Stimulated activated CD4-positive, alpha-beta T cell treated with anti-CD3 and anti-CD28 coated beads, Interleukin-12 subunit alpha, Interleukin-12 subunit beta, amount 100 ng/mL, for 24 hours (primary cell): ENCODE measurements around the gene GPRIN3.
"Not testable (repeated sequence)": the region's sequence is repeated elsewhere in the genome, so short reads cannot be mapped to it uniquely, and the experiment has no call there.

Experiments used
- DNase-seq, 2 experiments: peaks; one replicate each; pipeline ENCODE4 v3.0.0-alpha.2; 2020; ENCODE audit warnings: low read depth in 2 of 2

GPRIN3 gene

DNA sequence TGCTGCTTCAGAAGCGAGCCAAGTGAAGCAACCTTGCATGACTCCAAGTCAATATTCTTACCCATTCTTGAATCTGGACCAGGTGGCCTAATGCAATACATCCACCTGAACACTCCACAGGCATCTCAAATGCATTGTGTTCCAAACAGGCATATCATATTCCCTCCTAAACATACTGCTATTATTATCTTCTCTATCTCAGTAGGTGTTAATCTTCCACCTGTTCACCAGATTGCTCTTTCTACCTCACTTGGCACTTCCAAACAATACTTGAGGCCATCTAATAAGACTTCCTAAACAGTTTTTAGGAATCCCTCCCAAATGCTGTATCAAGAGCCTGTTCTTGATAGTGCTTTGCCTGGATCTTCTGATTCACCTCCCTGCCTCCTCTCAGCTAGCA, 90.7 kb downstream of the GPRIN3 start:
- DNase-seq, result no peak

DNA sequence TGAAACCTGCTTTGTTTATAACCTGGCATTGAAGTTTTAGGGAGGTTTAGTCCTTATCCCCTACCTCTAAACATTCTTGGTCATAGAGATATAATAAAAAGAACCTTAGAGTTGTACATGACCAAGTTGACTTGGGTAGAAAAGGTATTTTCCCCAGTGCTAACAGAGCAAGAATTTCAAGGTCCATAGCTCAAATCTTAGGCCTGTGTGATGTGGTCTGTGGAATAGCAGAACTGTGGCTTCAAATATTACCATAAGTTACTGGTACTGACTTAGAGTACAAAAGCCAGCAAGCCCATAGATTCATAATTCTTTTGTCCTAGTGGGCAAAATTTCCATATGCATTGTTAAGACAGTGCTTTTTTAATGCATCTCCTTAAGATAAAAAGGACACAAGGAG, 91.2 kb downstream of the GPRIN3 start:
- DNase-seq, result no peak

DNA sequence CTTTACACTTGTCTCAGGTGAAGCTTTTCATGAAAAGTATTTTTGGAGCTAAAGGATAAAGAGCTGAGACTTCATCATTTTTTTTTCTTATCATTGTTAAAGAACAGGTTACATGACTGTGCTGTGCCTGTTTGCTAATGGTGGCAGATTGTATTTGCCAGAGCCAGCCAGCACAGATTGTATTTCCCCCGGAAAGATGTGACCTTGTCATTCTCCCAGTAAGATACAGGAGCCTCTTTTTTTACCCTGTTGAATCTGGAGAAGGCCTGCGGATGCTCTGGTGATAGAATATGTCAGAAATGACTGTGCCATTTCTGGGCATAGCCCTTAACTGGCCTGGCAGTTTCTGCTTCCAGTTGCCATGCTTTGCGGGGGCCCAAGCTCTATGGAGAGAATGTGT, 91.9 kb downstream of the GPRIN3 start:
- DNase-seq, result no peak

DNA sequence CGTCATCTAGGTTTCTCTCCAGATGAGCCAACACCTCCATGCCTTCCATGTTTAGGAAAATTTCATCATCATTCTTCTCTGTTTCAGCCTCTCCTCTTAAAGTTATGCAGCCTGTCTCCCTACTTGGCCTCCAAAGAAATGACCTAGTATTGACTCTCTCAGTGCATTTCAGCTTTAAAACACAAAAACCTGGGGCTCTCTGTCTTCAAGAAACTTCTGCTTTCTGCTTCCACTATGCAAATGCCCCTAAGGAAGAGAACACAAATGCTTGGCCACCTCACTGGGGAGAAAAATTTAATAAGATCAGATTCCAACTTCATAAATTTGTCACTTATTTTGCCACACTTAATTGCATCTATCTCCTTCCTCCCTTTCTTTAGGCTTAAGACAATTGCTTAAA, 93.3 kb downstream of the GPRIN3 start:
- DNase-seq, result no peak

DNA sequence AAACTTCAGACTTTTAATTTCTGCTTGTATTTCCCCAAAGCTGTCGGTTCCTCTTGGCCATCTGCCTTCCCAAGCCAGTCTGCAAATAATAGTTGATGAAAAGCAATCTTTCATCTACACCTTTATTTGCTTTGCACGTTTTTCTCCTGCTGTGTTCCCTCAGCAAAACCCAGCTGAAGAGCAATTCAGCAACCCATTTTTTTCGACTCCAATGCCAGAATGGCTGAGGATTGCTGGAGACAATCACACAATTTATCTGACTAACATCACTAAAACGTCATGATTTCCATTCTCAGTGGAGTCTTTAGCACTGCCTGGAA, 94.3 kb downstream of the GPRIN3 start:
- DNase-seq, result no peak

DNA sequence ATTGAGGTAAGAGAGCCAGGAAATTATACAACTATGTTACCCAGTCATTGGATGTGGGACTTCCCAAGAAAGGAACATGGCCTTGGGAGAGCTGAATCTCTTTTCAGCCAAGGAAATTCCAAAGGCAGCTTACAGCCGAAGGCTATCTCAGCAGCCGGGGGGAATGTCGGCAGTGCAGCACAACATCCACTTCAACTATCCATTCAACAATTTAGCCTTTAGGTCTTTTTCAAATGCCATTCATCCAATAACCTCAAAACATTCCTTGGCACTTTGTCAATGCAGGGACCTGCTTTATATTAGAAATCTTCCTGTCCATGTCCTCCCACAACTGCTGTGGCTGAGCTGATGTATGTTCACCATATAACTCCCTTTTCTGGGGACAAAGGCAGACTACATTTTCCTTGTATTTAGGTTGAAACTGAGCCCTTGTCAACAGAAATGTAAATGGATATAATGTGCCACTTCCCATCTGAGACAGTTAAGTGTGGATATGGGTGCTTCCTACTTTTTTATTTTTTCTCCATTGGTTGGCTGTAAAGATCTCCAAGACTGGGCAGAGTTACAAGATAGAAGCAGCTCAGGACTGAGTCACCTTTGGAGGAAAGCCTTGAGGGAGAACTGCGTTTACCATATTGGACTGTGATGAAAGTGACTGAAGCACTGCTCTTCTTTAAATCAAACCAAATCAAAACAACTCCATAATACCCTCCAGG, 94.8 kb downstream of the GPRIN3 start:
- no peak for DNase-seq

DNA sequence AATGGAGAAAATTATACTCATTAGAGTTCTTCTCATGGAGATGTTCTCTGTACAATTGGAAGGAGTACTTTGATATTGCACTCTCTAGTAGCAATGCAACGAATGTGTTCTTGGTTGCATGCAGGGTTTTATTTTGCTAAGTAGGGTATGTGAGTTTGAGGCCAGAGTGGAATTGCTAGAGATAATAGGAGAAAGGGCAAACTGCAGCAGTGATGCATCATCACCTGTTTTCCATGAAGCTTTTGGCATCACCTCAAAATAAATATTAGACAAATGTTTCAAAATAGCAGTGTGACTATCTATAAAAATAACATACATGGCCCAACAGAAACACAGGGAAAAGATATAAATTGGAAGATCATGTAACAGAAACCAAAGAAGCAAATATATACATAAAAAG, 103.0 kb downstream of the GPRIN3 start:
- DNase-seq, result no peak

DNA sequence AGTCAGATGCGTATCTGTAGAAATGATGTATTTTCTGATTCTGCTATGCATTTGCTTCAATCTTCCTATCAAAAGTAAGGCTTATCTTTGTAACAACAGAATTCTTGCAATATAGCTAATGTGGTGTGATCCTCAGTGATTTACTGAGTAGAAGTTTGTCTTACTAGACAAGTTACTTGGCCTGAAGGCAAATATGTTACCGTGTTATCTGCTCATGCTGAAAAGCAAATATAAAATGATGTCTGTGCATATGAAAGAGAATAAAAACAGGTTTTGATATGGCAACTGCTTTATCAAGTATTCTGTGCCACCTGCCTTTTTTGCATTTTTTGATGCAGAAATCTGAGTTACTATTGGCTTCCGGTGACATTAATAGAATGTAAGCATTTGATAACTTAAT, 103.7 kb downstream of the GPRIN3 start:
- DNase-seq, result no peak

DNA sequence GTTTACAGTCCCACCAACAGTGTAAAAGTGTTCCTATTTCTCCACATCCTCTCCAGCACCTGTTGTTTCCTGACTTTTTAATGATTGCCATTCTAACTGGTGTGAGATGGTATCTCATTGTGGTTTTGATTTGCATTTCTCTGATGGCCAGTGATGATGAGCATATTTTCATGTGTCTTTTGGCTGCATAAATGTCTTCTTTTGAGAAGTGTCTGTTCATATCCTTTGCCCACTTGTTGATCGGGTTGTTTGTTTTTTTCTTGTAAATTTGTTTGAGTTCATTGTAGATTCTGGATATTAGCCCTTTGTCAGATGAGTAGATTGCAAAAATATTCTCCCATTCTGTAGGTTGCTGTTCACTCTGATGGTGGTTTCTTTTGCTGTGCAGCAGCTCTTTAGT, 108.2 kb downstream of the GPRIN3 start:
- DNase-seq, result not testable (repeated sequence)

DNA sequence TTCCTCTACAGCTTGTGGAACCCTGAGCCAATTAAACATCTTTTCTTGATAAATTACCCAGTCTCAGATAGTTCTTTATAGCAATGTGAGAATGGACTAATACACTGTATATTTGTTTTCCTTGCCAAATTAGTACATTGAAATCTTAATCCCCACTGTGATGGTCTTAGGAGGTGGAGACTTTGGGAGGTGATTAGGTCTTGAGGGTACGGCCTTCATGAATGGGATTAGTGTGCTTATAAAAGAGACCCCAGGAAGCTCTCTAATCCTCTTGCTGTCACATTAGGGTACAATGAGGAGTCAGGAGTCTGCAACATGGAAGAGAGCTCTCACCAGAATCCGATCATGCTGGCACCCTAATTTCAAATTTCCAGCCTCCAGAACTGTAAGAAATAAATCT, 109.7 kb downstream of the GPRIN3 start:
- no peak for DNase-seq

DNA sequence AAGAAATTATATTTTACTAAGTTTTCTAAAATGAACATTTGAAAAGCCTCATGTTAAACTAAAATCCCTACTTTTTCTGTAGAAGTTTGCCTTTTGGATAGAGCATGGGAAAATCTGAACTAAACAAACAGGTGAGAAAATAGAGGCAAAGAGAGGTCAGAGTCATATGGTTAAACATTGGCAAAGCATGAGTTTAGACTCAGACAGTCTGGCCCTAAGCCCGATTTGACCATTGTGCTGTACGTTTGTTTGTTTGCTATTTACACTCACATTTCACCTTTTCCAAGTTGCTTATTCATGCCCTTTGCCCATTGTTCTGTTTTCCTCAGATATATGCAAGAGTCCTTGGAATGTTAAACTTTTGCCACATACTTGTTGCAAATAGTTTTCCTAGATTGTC, 110.9 kb downstream of the GPRIN3 start:
- DNase-seq, result no peak

DNA sequence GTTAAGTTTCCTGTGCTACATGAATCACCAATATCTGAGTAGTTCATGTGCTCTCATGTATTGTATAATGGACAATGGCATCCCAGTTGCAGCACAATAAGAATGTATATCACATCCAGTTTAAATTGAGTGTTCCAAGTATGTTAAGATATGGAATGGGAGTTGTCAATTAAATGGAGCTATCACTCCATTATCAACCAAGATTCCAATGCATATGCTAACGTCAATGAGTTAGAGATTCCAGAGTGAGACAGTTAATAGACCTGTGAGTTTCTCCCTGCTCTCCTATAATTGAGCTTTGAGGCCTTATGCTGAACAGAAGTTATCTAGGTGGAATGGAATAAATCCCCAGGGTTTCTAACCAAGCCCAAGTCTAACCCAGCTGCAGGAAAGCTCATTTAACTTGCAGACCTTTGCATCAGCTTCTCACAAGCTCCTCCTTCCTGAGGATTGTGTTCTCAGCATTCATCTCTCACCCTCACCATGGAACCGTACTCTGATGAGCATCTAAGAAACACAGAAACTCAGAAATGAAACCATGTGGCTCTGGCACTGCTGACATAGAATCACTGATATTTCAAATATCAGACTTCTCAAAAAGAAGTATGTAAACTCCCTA, 111.4 kb downstream of the GPRIN3 start:
- no peak for DNase-seq

DNA sequence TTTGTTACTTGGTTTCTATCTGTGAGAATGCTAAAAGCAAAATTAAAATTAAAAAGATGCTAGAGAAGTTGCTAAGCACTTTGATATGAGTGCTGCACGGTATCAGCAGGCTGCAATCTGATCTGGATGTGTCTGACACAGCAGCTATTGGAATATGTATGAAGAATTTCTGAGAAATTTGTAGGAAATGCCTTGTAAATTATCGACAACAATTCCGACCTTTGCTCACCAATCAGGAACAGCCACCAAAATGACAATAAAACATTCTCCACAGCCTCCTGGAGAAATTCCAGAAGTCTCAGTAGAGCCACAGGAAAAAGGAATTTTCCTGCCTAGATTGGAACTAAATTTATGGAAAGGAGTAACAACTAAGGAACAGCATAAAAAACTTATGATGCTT, 113.8 kb downstream of the GPRIN3 start:
- DNase-seq, result no peak
